ENCODE results near the gene CLDN25.

- TF ChIP-seq CTCF (IDR thresholded peaks at IDR 0.05; ENCODE audit: poor library complexity, severe bottlenecking), result no peak
- TF ChIP-seq EZH2 (IDR thresholded peaks at IDR 0.05; ENCODE audit: borderline replicate concordance, insufficient read depth, low read length, poor library complexity, severe bottlenecking), result no peak
- TF ChIP-seq TAF1 (IDR thresholded peaks at IDR 0.05; ENCODE audit: low read depth), result no peak
- TF ChIP-seq EP300 (conservative IDR thresholded peaks at IDR 0.05; ENCODE audit: poor library complexity, severe bottlenecking), result no peak
- TF ChIP-seq RAD21 (conservative IDR thresholded peaks at IDR 0.05), result no peak
- TF ChIP-seq POLR2AphosphoS5 (IDR thresholded peaks at IDR 0.05), result no peak
- no peak for TF ChIP-seq MXI1 (conservative IDR thresholded peaks at IDR 0.05; ENCODE audit: poor library complexity, severe bottlenecking)
Observed at GRCh38 chr11:113764527-113765219, 14.9 kb upstream of the CLDN25 start.

Measured in neural cell (in vitro differentiated cells).